T-cell (primary cell): ENCODE results near the gene PKIB. TPM values are rescaled to one million over a fixed set of nuclear protein-coding genes. Genes with fewer than 3 reads are reported as not detected.
A peak's percentile ranks its signal among the peaks of the same experiment; 100 is the strongest.

Experiments used
- ATAC-seq, 4 experiments: fragments of 200-7000 bp in 3 of 4; fragments of 150-1000 bp in 1 of 4; cut with Tn5 transposase; replicated peaks in 1 of 4; 1 replicate in 3 of 4; 2 replicates in 1 of 4; pipeline ENCODE4 v1.10.0; 2021; ENCODE audit warnings: moderate library complexity in 3 of 4, mild to moderate bottlenecking in 2 of 4, moderate number of reproducible peaks in 1 of 4
- CTCF ChIA-PET, 2 donors: fragments of 300-600 bp; sonication (Branson Sonifier 250); formaldehyde crosslinking; loops; one replicate each; lab custom pipeline; 2022; ENCODE audit warnings: antibody characterized with exemption in 2 of 2; lab: Charles Lee
- POLR2A ChIA-PET, 2 donors: fragments of 300-600 bp; sonication (Branson Sonifier 250); formaldehyde crosslinking; loops; one replicate each; lab custom pipeline; 2022; ENCODE audit warnings: antibody characterized with exemption in 2 of 2; lab: Charles Lee
- DNase-seq, 35 experiments: peaks; one replicate each; pipeline versions ENCODE4 v3.0.0 to v3.0.0-alpha.2; 2013 to 2023
- H3K27ac ChIP-seq: one replicate; pipeline ENCODE4 v1.5.1; 2013; ENCODE audit warnings: low read length
- H3K27me3 ChIP-seq, 2 experiments: replicated peaks in 1 of 2; 1 replicate in 1 of 2; 2 replicates in 1 of 2; pipeline versions ENCODE4 v1.6.1 to v1.7.0; 2013; ENCODE audit warnings: low read length in 1 of 2, mixed read lengths in 1 of 2; ENCODE audit not compliant: control insufficient read depth in 2 of 2, insufficient read depth in 2 of 2; ENCODE audit errors: extremely low read depth in 1 of 2
- H3K36me3 ChIP-seq, 2 donors: 1 replicate in 1 of 2; 2 replicates in 1 of 2; pipeline versions ENCODE4 v1.6.1 to v1.7.0; 2013; ENCODE audit warnings: low read length in 1 of 2; ENCODE audit not compliant: control insufficient read depth in 2 of 2, insufficient read depth in 1 of 2; ENCODE audit errors: extremely low read depth in 1 of 2
- H3K4me1 ChIP-seq, 2 experiments: 1 replicate in 1 of 2; 2 replicates in 1 of 2; pipeline versions ENCODE4 v1.6.1 to v1.7.0; 2013; ENCODE audit warnings: low read length in 2 of 2, mixed read lengths in 1 of 2; ENCODE audit not compliant: insufficient read depth in 2 of 2, control insufficient read depth in 1 of 2; ENCODE audit errors: extremely low read depth in 1 of 2
- H3K4me3 ChIP-seq, 2 donors: 1 replicate in 1 of 2; 2 replicates in 1 of 2; pipeline versions ENCODE4 v1.5.1 to v1.7.0; 2013; ENCODE audit warnings: mild to moderate bottlenecking in 2 of 2, low read length in 1 of 2, moderate library complexity in 1 of 2; ENCODE audit not compliant: control insufficient read depth in 1 of 2; ENCODE audit errors: extremely low read depth in 1 of 2
- H3K9me3 ChIP-seq: 2 replicates; pipeline ENCODE4 v1.7.0; 2013
- H3K27ac Mint-ChIP-seq, 2 donors: one replicate each; pipeline ENCODE4 v1.8.0; 2020 to 2021; ENCODE audit warnings: mild to moderate bottlenecking in 2 of 2, mixed read lengths in 2 of 2
- H3K27me3 Mint-ChIP-seq, 2 donors: one replicate each; pipeline ENCODE4 v1.8.0; 2021 to 2022; ENCODE audit warnings: mixed read lengths in 2 of 2
- H3K36me3 Mint-ChIP-seq: one replicate; pipeline ENCODE4 v1.8.0; 2021; ENCODE audit warnings: mixed read lengths
- H3K4me1 Mint-ChIP-seq, 3 donors: one replicate each; pipeline ENCODE4 v1.8.0; 2020 to 2022; ENCODE audit warnings: mixed read lengths in 3 of 3, mild to moderate bottlenecking in 1 of 3
- H3K4me3 Mint-ChIP-seq, 3 donors: one replicate each; pipeline ENCODE4 v1.8.0; 2020 to 2022; ENCODE audit warnings: mild to moderate bottlenecking in 3 of 3, mixed read lengths in 3 of 3, moderate library complexity in 3 of 3
- H3K9me3 Mint-ChIP-seq, 3 donors: one replicate each; pipeline ENCODE4 v1.8.0; 2020 to 2022; ENCODE audit warnings: mixed read lengths in 3 of 3
- WGBS: methylation state at CpG from one replicate; pipeline ENCODE4 v1.1.5; 2013; ENCODE audit warnings: missing lambda C conversion rate; ENCODE audit not compliant: insufficient coverage; 5-methylcytosine and 5-hydroxymethylcytosine counted together
- total RNA-seq, 35 experiments: library from RNA in 6 of 35; stranded (reverse) in 6 of 35; fragments of 120-200 nt in 1 of 35; gene quantifications; one replicate each; pipeline versions ENCODE4 v1.2.1 to v1.2.4 and lab custom pipeline; 2013 to 2026

PKIB gene
- total RNA-seq, 5 donors from 2014 or later (not counting 1 experiment from before 2014, with no cell fraction given) = 0.47 to 2.1 (median 1.1) TPM

GRCh38 chr6:122718616-122719015 lies 108.4 kb downstream of the PKIB start:
- DNase-seq (no peak), ATAC-seq (no peak)
- Mint-ChIP-seq H3K27ac (no peak overlapping the region), H3K9me3 (no peaks in the 10 kb centered on the region), H3K36me3 (no peaks in the 10 kb centered on the region), H3K27me3 (peaks cover 2 to 10% of the 10 kb centered on the region in 2 donors), H3K4me3 (no peak overlapping the region), H3K4me1 (no peaks in the 10 kb centered on the region)
- H3K9me3 ChIP-seq = no peaks in the 10 kb centered on the region
- H3K36me3 ChIP-seq = no peaks in the 10 kb centered on the region
- CTCF ChIA-PET = interaction anchor here in 1 of 2 donors (0.7 kb wide), 1 partner anchor 699 kb away, joined by 3 read pairs; no protein-coding TSS in a partner anchor
- no CpG with 5 or more reads among the region's 4 CpGs for WGBS
- no peaks in the 10 kb centered on the region for H3K27me3 ChIP-seq
- no peak overlapping the region for H3K4me3 ChIP-seq
- H3K27ac ChIP-seq = no peak overlapping the region
- POLR2A ChIA-PET = no interaction called here
- H3K4me1 ChIP-seq = no peaks in the 10 kb centered on the region

DNA sequence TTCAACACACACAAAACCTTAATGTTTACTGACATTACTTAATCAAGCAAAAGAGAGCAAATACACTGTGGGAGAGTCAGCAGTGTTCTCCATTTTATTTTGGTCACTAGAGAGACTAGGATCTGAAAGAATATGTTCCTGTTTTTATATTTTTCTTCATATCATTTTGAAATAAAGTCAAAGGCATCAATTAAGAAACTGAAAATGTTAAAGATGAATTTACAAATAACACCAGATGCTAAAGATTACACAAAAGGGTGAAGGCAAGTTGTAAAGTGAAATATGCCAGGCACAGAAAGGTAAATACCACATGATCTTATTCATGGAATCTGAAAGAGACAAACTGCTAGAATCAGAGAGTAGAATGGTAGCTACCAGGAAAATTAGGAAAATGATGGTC lies 109.0 kb downstream of the PKIB start:
- H3K27ac Mint-ChIP-seq = no peak overlapping the region
- no peaks in the 10 kb centered on the region for H3K4me1 Mint-ChIP-seq

DNA sequence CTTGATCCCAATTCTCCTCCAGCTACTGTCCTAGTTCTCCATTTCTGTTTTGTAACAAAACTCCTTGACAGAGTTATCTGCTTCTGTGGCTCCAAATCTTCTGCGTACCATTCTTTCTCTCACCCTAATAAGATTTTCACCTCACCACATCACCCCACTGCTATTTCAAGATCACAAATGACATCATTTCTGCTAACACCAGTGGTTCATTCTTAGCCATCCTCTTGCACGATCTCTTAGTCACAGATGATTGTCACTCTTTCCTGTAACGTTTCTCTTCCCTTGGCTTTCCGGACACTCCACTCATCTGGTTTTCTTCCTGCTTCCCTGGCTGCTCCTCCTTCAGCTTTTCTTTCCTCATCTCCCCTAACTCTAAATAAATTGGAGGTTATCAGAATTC lies 112.5 kb downstream of the PKIB start:
- Mint-ChIP-seq H3K9me3 (no peaks in the 10 kb centered on the region), H3K27me3 (peaks cover 0 to 10% of the 10 kb centered on the region in 2 donors), H3K4me1 (no peaks in the 10 kb centered on the region), H3K36me3 (no peaks in the 10 kb centered on the region), H3K4me3 (no peak overlapping the region), H3K27ac (no peak overlapping the region)
- no peak for DNase-seq
- H3K4me1 ChIP-seq = no peaks in the 10 kb centered on the region
- H3K27ac ChIP-seq = no peak overlapping the region
- CTCF ChIA-PET = no interaction called here
- no peaks in the 10 kb centered on the region for H3K27me3 ChIP-seq
- POLR2A ChIA-PET = no interaction called here
- ATAC-seq = no peak
- no peak overlapping the region for H3K4me3 ChIP-seq
- H3K36me3 ChIP-seq = no peaks in the 10 kb centered on the region
- H3K9me3 ChIP-seq = no peaks in the 10 kb centered on the region
- 72% methylated on average over 2 of the region's 4 CpGs for WGBS

More for the DNA sequence above, 109.0 kb downstream of the PKIB start:
- no peak overlapping the region for H3K4me3 ChIP-seq
- H3K27me3 ChIP-seq = no peaks in the 10 kb centered on the region
- Mint-ChIP-seq H3K9me3 (no peaks in the 10 kb centered on the region), H3K4me3 (no peak overlapping the region), H3K27me3 (peaks cover 2 to 10% of the 10 kb centered on the region in 2 donors), H3K36me3 (no peaks in the 10 kb centered on the region)
- no peak for DNase-seq
- ATAC-seq = no peak
- POLR2A ChIA-PET = no interaction called here
- CTCF ChIA-PET = no interaction called here
- no peaks in the 10 kb centered on the region for H3K36me3 ChIP-seq
- H3K4me1 ChIP-seq = no peaks in the 10 kb centered on the region
- no peak overlapping the region for H3K27ac ChIP-seq
- no peaks in the 10 kb centered on the region for H3K9me3 ChIP-seq

GRCh38 chr6:122726649-122727048 lies 116.4 kb downstream of the PKIB start:
- peak in 1 of 35 experiments; percentile 1 for DNase-seq
- Mint-ChIP-seq H3K4me1 (no peaks in the 10 kb centered on the region), H3K4me3 (no peak overlapping the region), H3K9me3 (no peaks in the 10 kb centered on the region), H3K27me3 (peaks cover 0 to 3% of the 10 kb centered on the region in 2 donors), H3K27ac (no peak overlapping the region), H3K36me3 (no peaks in the 10 kb centered on the region)
- Histone ChIP-seq H3K9me3 (no peaks in the 10 kb centered on the region), H3K27ac (no peak overlapping the region), H3K27me3 (no peaks in the 10 kb centered on the region), H3K36me3 (no peaks in the 10 kb centered on the region), H3K4me1 (no peaks in the 10 kb centered on the region), H3K4me3 (no peak overlapping the region)
- ATAC-seq = no peak
- ChIA-PET CTCF (interaction anchor here in 1 of 2 donors (0.6 to 2.0 kb wide), 2 partner anchors 48 to 112 kb away, joined by 5 to 7 read pairs; no protein-coding TSS in a partner anchor), POLR2A (no interaction called here)
- WGBS = no CpG with 5 or more reads among the region's 2 CpGs

- DNase-seq (no peak), ATAC-seq (no peak)
- H3K27ac ChIP-seq = no peak overlapping the region
- no peaks in the 10 kb centered on the region for H3K27me3 ChIP-seq
- H3K36me3 ChIP-seq = no peaks in the 10 kb centered on the region
- H3K27ac Mint-ChIP-seq = no peak overlapping the region
- H3K9me3 ChIP-seq = no peaks in the 10 kb centered on the region
- ChIA-PET POLR2A (no interaction called here), CTCF (interaction anchor here (0.6 to 2.0 kb wide), 4 partner anchors 47 to 1076 kb away, joined by 3 to 7 read pairs (median 4); no protein-coding TSS in a partner anchor)
- H3K4me3 Mint-ChIP-seq = no peak overlapping the region
- H3K4me1 ChIP-seq = no peaks in the 10 kb centered on the region
- H3K4me1 Mint-ChIP-seq = no peaks in the 10 kb centered on the region
- no CpG with 5 or more reads among the region's 1 CpG for WGBS
- peaks cover 0 to 3% of the 10 kb centered on the region in 2 donors for H3K27me3 Mint-ChIP-seq
- H3K9me3 Mint-ChIP-seq = no peaks in the 10 kb centered on the region
- no peak overlapping the region for H3K4me3 ChIP-seq
- H3K36me3 Mint-ChIP-seq = no peaks in the 10 kb centered on the region
Measured at GRCh38 chr6:122727244-122727643, 117.0 kb downstream of the PKIB start.

GRCh38 chr6:122730334-122730733 lies 120.1 kb downstream of the PKIB start:
- CTCF ChIA-PET = interaction anchor here (1.2 to 4.7 kb wide), 2 partner anchors 108 to 109 kb away, joined by 5 to 36 read pairs; no protein-coding TSS in a partner anchor
- H3K4me1 ChIP-seq = no peaks in the 10 kb centered on the region
- no peak overlapping the region for H3K4me3 Mint-ChIP-seq
- no peaks in the 10 kb centered on the region for H3K27me3 ChIP-seq
- no peaks in the 10 kb centered on the region for H3K36me3 ChIP-seq
- no peaks in the 10 kb centered on the region for H3K4me1 Mint-ChIP-seq
- peaks cover 4 to 7% of the 10 kb centered on the region in 2 donors for H3K27me3 Mint-ChIP-seq
- H3K36me3 Mint-ChIP-seq = no peaks in the 10 kb centered on the region
- no peak overlapping the region for H3K4me3 ChIP-seq
- no peak for DNase-seq
- H3K9me3 Mint-ChIP-seq = no peaks in the 10 kb centered on the region
- H3K9me3 ChIP-seq = no peaks in the 10 kb centered on the region
- no peak for ATAC-seq
- H3K27ac ChIP-seq = no peak overlapping the region
- POLR2A ChIA-PET = no interaction called here
- WGBS = 85% methylated on average over 3 of the region's 3 CpGs
- H3K27ac Mint-ChIP-seq = no peak overlapping the region
